ENCODE measurements around the gene ENDOV. TPM values are rescaled to one million over a fixed set of nuclear protein-coding genes. Genes with fewer than 3 reads are reported as not detected.

ENDOV gene
- polyA plus RNA-seq (2013), result 18.5 and 18.8 TPM in 2 replicates

DNA sequence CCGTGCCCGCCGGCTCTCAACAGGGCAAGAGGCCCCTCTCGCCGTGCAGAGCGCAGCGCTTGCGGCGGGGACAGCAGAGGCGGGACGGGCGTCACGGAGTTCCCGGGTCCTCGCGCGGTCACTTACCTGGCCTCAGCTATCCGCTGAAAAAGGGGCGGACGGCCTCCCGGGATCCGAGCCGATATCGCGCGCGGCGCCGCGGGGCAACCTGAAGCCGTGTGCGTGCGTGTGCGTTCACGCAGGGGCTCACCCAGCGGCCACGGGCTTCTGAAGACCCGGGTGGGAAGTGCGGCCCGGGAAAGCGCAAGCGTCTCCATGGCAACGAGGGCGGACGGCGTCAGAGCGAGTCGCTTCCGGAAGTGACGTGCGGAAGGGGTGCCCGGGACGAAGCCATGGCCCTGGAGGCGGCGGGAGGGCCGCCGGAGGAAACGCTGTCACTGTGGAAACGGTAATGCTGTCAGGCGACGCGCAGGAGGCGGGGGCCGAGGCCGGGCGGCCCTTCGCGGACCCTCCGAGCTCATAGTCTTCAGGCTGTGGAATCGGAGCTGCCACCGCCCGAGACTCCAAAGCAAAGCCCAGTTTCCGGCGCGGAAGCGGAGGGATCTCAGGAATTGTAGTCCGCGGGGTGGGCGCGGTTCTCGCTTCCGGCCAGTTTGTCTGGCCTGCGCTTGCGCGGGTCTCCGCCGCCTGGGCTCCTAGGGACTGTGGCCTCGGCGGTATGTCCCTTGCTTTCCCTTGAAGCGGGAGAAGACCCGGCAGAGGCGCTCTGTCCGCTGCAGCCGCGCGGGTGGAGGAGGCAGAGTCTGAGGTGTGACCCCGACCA lies at the start of gene ENDOV:
TSS of gene ENDOV (plus strand) at position 365 of the 823 bp plus-strand sequence. CDS start at position 393, 28 bp downstream.
- Histone ChIP-seq H3K27me3 (ENCODE audit: insufficient read depth, low read length) (no peaks in the 10 kb centered on the region), H3K4me1 (ENCODE audit: control insufficient read depth in 1 of 2, insufficient read depth in 2 of 2, low read length in 2 of 2) (peaks cover 5 to 9% of the 10 kb centered on the region in 2 experiments), H3K79me2 (ENCODE audit: control insufficient read depth, insufficient read depth, low read length, poor library complexity) (peaks cover 6% of the 10 kb centered on the region), H3K18ac (ENCODE audit: low read length) (peak within 1 kb of the TSS; percentile 71), H2AFZ (ENCODE audit: insufficient read depth, low read length, poor library complexity) (peak within 1 kb of the TSS; percentile 67), H3K14ac (ENCODE audit: low read length) (peak within 1 kb of the TSS; percentile 94), H2AK5ac (ENCODE audit: low read length) (peak within 1 kb of the TSS; percentile 40), H3K9me3 (ENCODE audit: insufficient read depth, low read depth, low read length) (no peaks in the 10 kb centered on the region), H3K4ac (ENCODE audit: low read depth, low read length) (peak within 1 kb of the TSS; percentile 72), H4K8ac (ENCODE audit: low read depth, low read length) (peak within 1 kb of the TSS; percentile 94), H3K27ac (ENCODE audit: low read depth, low read length) (peak within 1 kb of the TSS; percentile 93), H2BK5ac (ENCODE audit: low read depth, low read length, poor library complexity) (peak within 1 kb of the TSS; percentile 90), H3K4me3 (ENCODE audit: low read depth, low read length) (peak within 1 kb of the TSS; percentile 93), H3K79me1 (ENCODE audit: low read length) (peaks cover 8% of the 10 kb centered on the region), H4K12ac (ENCODE audit: low read depth, low read length) (peak within 1 kb of the TSS; percentile 81), H4K91ac (ENCODE audit: low read depth, low read length) (peak within 1 kb of the TSS; percentile 87), H2BK120ac (ENCODE audit: insufficient read depth, low read length, poor library complexity) (peak within 1 kb of the TSS; percentile 89), H3K9ac (ENCODE audit: low read length) (peak within 1 kb of the TSS; percentile 91), H3K4me2 (ENCODE audit: low read length) (peak within 1 kb of the TSS; percentile 100), H2BK12ac (ENCODE audit: low read length) (no peak within 1 kb of the TSS), H3K23ac (ENCODE audit: low read length) (no peak within 1 kb of the TSS), H3K36me3 (ENCODE audit: control insufficient read depth in 1 of 2, insufficient read depth in 2 of 2, low read length in 2 of 2) (peaks cover 11 to 21% of the 10 kb centered on the region in 2 experiments)
- no CpG with 5 or more reads among the region's 97 CpGs for WGBS (ENCODE audit: extremely low coverage, insufficient coverage, insufficient read length)
- peak; percentile 88 to 98 for DNase-seq

DNA sequence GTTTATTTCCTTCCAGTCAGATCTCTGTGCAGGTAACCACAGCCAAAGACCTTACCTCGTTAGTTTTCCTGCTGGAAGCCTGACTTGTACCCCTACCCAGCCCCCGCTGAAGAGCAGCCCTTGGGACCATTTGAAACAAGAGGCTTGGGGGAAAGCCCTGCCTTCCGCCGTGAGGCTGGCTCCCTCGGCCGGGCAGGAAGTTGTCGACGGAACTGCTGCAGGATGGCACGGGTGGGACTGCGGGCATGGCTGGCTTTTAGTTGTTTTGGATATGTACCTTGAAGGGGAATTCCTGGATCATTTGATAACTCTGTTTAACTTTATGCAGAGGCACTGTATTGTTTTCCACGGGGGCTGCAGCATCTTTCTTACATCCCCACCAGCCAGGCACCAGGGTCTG lies 49.0 kb upstream of the ENDOV start:
- Histone ChIP-seq H4K91ac (ENCODE audit: low read depth, low read length) (no peak overlapping the region), H3K36me3 (ENCODE audit: control insufficient read depth in 1 of 2, insufficient read depth in 2 of 2, low read length in 2 of 2) (peaks cover 52 to 56% of the 10 kb centered on the region in 2 experiments), H2AFZ (ENCODE audit: insufficient read depth, low read length, poor library complexity) (no peak overlapping the region), H2BK120ac (ENCODE audit: insufficient read depth, low read length, poor library complexity) (no peak overlapping the region), H3K4me2 (ENCODE audit: low read length) (no peak overlapping the region), H3K9ac (ENCODE audit: low read length) (no peak overlapping the region), H3K4me3 (ENCODE audit: low read depth, low read length) (no peak overlapping the region), H3K27me3 (ENCODE audit: insufficient read depth, low read length) (no peaks in the 10 kb centered on the region), H3K23ac (ENCODE audit: low read length) (no peak overlapping the region), H2BK12ac (ENCODE audit: low read length) (no peak overlapping the region), H3K14ac (ENCODE audit: low read length) (no peak overlapping the region), H4K8ac (ENCODE audit: low read depth, low read length) (no peak overlapping the region), H3K18ac (ENCODE audit: low read length) (no peak overlapping the region), H3K4ac (ENCODE audit: low read depth, low read length) (no peak overlapping the region), H3K4me1 (ENCODE audit: control insufficient read depth in 1 of 2, insufficient read depth in 2 of 2, low read length in 2 of 2) (no peaks in the 10 kb centered on the region), H3K9me3 (ENCODE audit: insufficient read depth, low read depth, low read length) (peaks cover 1% of the 10 kb centered on the region), H2AK5ac (ENCODE audit: low read length) (no peak overlapping the region), H3K27ac (ENCODE audit: low read depth, low read length) (no peak overlapping the region), H4K12ac (ENCODE audit: low read depth, low read length) (no peak overlapping the region), H2BK5ac (ENCODE audit: low read depth, low read length, poor library complexity) (no peak overlapping the region), H3K79me1 (ENCODE audit: low read length) (no peaks in the 10 kb centered on the region), H3K79me2 (ENCODE audit: control insufficient read depth, insufficient read depth, low read length, poor library complexity) (no peaks in the 10 kb centered on the region)
- no peak for DNase-seq
- WGBS (ENCODE audit: extremely low coverage, insufficient coverage, insufficient read length), result no CpG with 5 or more reads among the region's 11 CpGs

DNA sequence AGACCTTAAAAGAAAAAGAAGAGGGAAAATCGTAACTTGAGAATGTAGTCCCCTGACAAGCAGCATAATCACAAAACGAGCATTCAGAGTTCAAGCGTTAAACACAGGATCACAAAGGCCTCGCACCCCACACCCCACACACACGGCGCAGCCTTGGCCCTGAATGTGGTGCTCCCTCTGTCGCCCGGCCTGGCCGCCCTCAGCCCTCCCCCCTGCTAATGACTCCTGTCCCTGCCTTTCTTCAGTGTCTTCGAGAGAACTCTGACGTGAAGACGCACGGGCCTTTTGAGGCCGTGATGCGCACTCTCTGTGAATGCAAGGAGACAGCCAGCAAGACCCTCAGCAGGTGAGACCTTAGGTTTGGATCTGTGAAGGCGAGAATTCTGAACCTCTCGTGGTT lies 47.5 kb upstream of the ENDOV start:
- Histone ChIP-seq H3K9me3 (ENCODE audit: insufficient read depth, low read depth, low read length) (peaks cover 1% of the 10 kb centered on the region), H3K4me3 (ENCODE audit: low read depth, low read length) (no peak overlapping the region), H3K79me1 (ENCODE audit: low read length) (no peaks in the 10 kb centered on the region), H3K23ac (ENCODE audit: low read length) (no peak overlapping the region), H2AFZ (ENCODE audit: insufficient read depth, low read length, poor library complexity) (no peak overlapping the region), H3K27me3 (ENCODE audit: insufficient read depth, low read length) (no peaks in the 10 kb centered on the region), H3K27ac (ENCODE audit: low read depth, low read length) (no peak overlapping the region), H3K36me3 (ENCODE audit: control insufficient read depth in 1 of 2, insufficient read depth in 2 of 2, low read length in 2 of 2) (peaks cover 48 to 53% of the 10 kb centered on the region in 2 experiments), H3K14ac (ENCODE audit: low read length) (no peak overlapping the region), H3K4ac (ENCODE audit: low read depth, low read length) (no peak overlapping the region), H4K8ac (ENCODE audit: low read depth, low read length) (no peak overlapping the region), H2BK12ac (ENCODE audit: low read length) (no peak overlapping the region), H2BK5ac (ENCODE audit: low read depth, low read length, poor library complexity) (no peak overlapping the region), H3K79me2 (ENCODE audit: control insufficient read depth, insufficient read depth, low read length, poor library complexity) (no peaks in the 10 kb centered on the region), H2AK5ac (ENCODE audit: low read length) (no peak overlapping the region), H4K91ac (ENCODE audit: low read depth, low read length) (no peak overlapping the region), H3K4me1 (ENCODE audit: control insufficient read depth in 1 of 2, insufficient read depth in 2 of 2, low read length in 2 of 2) (no peaks in the 10 kb centered on the region), H4K12ac (ENCODE audit: low read depth, low read length) (no peak overlapping the region), H3K18ac (ENCODE audit: low read length) (no peak overlapping the region), H2BK120ac (ENCODE audit: insufficient read depth, low read length, poor library complexity) (no peak overlapping the region), H3K9ac (ENCODE audit: low read length) (no peak overlapping the region), H3K4me2 (ENCODE audit: low read length) (no peak overlapping the region)
- WGBS (ENCODE audit: extremely low coverage, insufficient coverage, insufficient read length), result no CpG with 5 or more reads among the region's 17 CpGs
- DNase-seq, result no peak

DNA sequence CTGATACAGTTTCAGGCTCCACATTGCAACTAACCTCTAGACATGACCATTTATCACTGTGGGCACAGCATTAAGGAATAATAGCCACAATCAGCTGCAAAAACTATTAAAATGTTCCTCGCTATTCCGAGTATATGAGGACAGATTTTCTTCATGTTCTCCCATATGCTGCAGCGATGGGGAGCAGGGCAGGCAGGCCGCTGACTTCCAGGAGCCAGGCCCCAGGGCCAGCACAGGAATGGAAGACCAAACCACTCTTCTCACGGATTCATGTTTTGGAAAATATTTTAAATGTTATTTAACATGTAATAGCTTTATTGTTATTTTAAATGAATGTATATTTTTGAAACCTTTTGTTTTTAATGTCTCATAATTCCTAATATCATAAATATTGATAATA lies 43.8 kb upstream of the ENDOV start:
- Histone ChIP-seq H3K36me3 (ENCODE audit: control insufficient read depth in 1 of 2, insufficient read depth in 2 of 2, low read length in 2 of 2) (peaks cover 41 to 51% of the 10 kb centered on the region in 2 experiments), H3K9ac (ENCODE audit: low read length) (no peak overlapping the region), H3K9me3 (ENCODE audit: insufficient read depth, low read depth, low read length) (peaks cover 4% of the 10 kb centered on the region), H3K18ac (ENCODE audit: low read length) (no peak overlapping the region), H4K12ac (ENCODE audit: low read depth, low read length) (no peak overlapping the region), H3K27me3 (ENCODE audit: insufficient read depth, low read length) (no peaks in the 10 kb centered on the region), H3K14ac (ENCODE audit: low read length) (no peak overlapping the region), H3K27ac (ENCODE audit: low read depth, low read length) (no peak overlapping the region), H3K4me1 (ENCODE audit: control insufficient read depth in 1 of 2, insufficient read depth in 2 of 2, low read length in 2 of 2) (no peaks in the 10 kb centered on the region), H2AK5ac (ENCODE audit: low read length) (no peak overlapping the region), H2BK120ac (ENCODE audit: insufficient read depth, low read length, poor library complexity) (no peak overlapping the region), H2BK12ac (ENCODE audit: low read length) (no peak overlapping the region), H2AFZ (ENCODE audit: insufficient read depth, low read length, poor library complexity) (no peak overlapping the region), H4K8ac (ENCODE audit: low read depth, low read length) (no peak overlapping the region), H4K91ac (ENCODE audit: low read depth, low read length) (no peak overlapping the region), H3K4ac (ENCODE audit: low read depth, low read length) (no peak overlapping the region), H3K4me3 (ENCODE audit: low read depth, low read length) (no peak overlapping the region), H3K23ac (ENCODE audit: low read length) (no peak overlapping the region), H3K79me2 (ENCODE audit: control insufficient read depth, insufficient read depth, low read length, poor library complexity) (no peaks in the 10 kb centered on the region), H3K4me2 (ENCODE audit: low read length) (no peak overlapping the region), H2BK5ac (ENCODE audit: low read depth, low read length, poor library complexity) (no peak overlapping the region), H3K79me1 (ENCODE audit: low read length) (no peaks in the 10 kb centered on the region)
- DNase-seq, result no peak
- no CpG with 5 or more reads among the region's 5 CpGs for WGBS (ENCODE audit: extremely low coverage, insufficient coverage, insufficient read length)

Measured in trophoblast cell (in vitro differentiated cells and primary cell).